ENCODE measurements around the gene DENND2A.

DENND2A gene

GRCh38 chr7:140619176-140619575 is 21.4 kb downstream of the DENND2A start:
- DNase-seq, result no peak

GRCh38 chr7:140618306-140618705 is 22.3 kb downstream of the DENND2A start:
- no peak for DNase-seq

- DNase-seq, result no peak
Observed at GRCh38 chr7:140617081-140617480, 23.5 kb downstream of the DENND2A start.

- peak; percentile 96 for DNase-seq
Observed at GRCh38 chr7:140616328-140616727, 24.3 kb downstream of the DENND2A start.

- no peak for DNase-seq
Observed at GRCh38 chr7:140611641-140612040, 29.0 kb downstream of the DENND2A start.

- DNase-seq, result peak; percentile 11
Observed at GRCh38 chr7:140610204-140611165, 30.1 kb downstream of the DENND2A start.

- no peak for DNase-seq
Observed at GRCh38 chr7:140609646-140610045, 31.0 kb downstream of the DENND2A start.

GRCh38 chr7:140607441-140607989 is 33.1 kb downstream of the DENND2A start:
- DNase-seq, result no peak

GRCh38 chr7:140605337-140605736 is 35.3 kb downstream of the DENND2A start:
- no peak for DNase-seq

GRCh38 chr7:140604760-140605159 is 35.9 kb downstream of the DENND2A start:
- no peak for DNase-seq

- no peak for DNase-seq
Observed at GRCh38 chr7:140604076-140604475, 36.5 kb downstream of the DENND2A start.

GRCh38 chr7:140601566-140602174 is 38.9 kb downstream of the DENND2A start:
- no peak for DNase-seq

- DNase-seq, result no peak
Observed at GRCh38 chr7:140600341-140600740, 40.3 kb downstream of the DENND2A start.

GRCh38 chr7:140597428-140597949 is 43.1 kb downstream of the DENND2A start:
- DNase-seq, result no peak

GRCh38 chr7:140596519-140597427 is 43.8 kb downstream of the DENND2A start:
- no peak for DNase-seq

- DNase-seq, result no peak
Observed at GRCh38 chr7:140595468-140596092, 45.0 kb downstream of the DENND2A start.

- DNase-seq, result no peak
Observed at GRCh38 chr7:140594131-140594691, 46.4 kb downstream of the DENND2A start.

- no peak for DNase-seq
Observed at GRCh38 chr7:140593672-140593982, 47.0 kb downstream of the DENND2A start.

GRCh38 chr7:140592964-140593671 is 47.5 kb downstream of the DENND2A start:
- DNase-seq, result no peak

- no peak for DNase-seq
Observed at GRCh38 chr7:140591180-140591902, 49.3 kb downstream of the DENND2A start.

- no peak for DNase-seq
Observed at GRCh38 chr7:140587243-140587642, 53.4 kb downstream of the DENND2A start.
